ENCODE measurements around the gene ZFX.

ZFX gene

GRCh38 chrX:24201216-24201615, 51.7 kb downstream of the ZFX start:
- DNase-seq (ENCODE audit: low read depth, low spot score), result no peak

- DNase-seq (ENCODE audit: low read depth, low spot score), result no peak
These were observed 53.0 kb downstream of the ZFX start for GRCh38 chrX:24202465-24203031.

GRCh38 chrX:24203072-24203808, 53.7 kb downstream of the ZFX start:
- DNase-seq (ENCODE audit: low read depth, low spot score), result no peak

GRCh38 chrX:24204331-24204730, 54.8 kb downstream of the ZFX start:
- DNase-seq (ENCODE audit: low read depth, low spot score), result no peak

- no peak for DNase-seq (ENCODE audit: low read depth, low spot score)
These were observed 55.4 kb downstream of the ZFX start for GRCh38 chrX:24204958-24205357.

- DNase-seq (ENCODE audit: low read depth, low spot score), result no peak
These were observed 58.3 kb downstream of the ZFX start for GRCh38 chrX:24207826-24208225.

- DNase-seq (ENCODE audit: low read depth, low spot score), result no peak
These were observed 59.1 kb downstream of the ZFX start for GRCh38 chrX:24208496-24209240.

GRCh38 chrX:24210190-24210589, 60.7 kb downstream of the ZFX start:
- no peak for DNase-seq (ENCODE audit: low read depth, low spot score)

- no peak for DNase-seq (ENCODE audit: low read depth, low spot score)
These were observed 65.0 kb downstream of the ZFX start for GRCh38 chrX:24214568-24214967.

GRCh38 chrX:24215272-24215671, 65.7 kb downstream of the ZFX start:
- no peak for DNase-seq (ENCODE audit: low read depth, low spot score)

GRCh38 chrX:24216037-24216436, 66.5 kb downstream of the ZFX start:
- no peak for DNase-seq (ENCODE audit: low read depth, low spot score)

GRCh38 chrX:24216827-24217226, 67.3 kb downstream of the ZFX start:
- DNase-seq (ENCODE audit: low read depth, low spot score), result no peak

- no peak for DNase-seq (ENCODE audit: low read depth, low spot score)
These were observed 69.8 kb downstream of the ZFX start for GRCh38 chrX:24219320-24219719.

GRCh38 chrX:24221872-24222271, 72.3 kb downstream of the ZFX start:
- no peak for DNase-seq (ENCODE audit: low read depth, low spot score)

GRCh38 chrX:24225265-24225664, 75.7 kb downstream of the ZFX start:
- no peak for DNase-seq (ENCODE audit: low read depth, low spot score)

- no peak for DNase-seq (ENCODE audit: low read depth, low spot score)
These were observed 76.6 kb downstream of the ZFX start for GRCh38 chrX:24226176-24226575.

- DNase-seq (ENCODE audit: low read depth, low spot score), result no peak
These were observed 79.1 kb downstream of the ZFX start for GRCh38 chrX:24228596-24228995.

GRCh38 chrX:24229400-24229879, 79.9 kb downstream of the ZFX start:
- no peak for DNase-seq (ENCODE audit: low read depth, low spot score)

GRCh38 chrX:24229976-24230375, 80.4 kb downstream of the ZFX start:
- DNase-seq (ENCODE audit: low read depth, low spot score), result no peak

GRCh38 chrX:24231131-24231540, 81.6 kb downstream of the ZFX start:
- no peak for DNase-seq (ENCODE audit: low read depth, low spot score)

GRCh38 chrX:24231641-24232179, 82.2 kb downstream of the ZFX start:
- DNase-seq (ENCODE audit: low read depth, low spot score), result no peak

- no peak for DNase-seq (ENCODE audit: low read depth, low spot score)
These were observed 83.3 kb downstream of the ZFX start for GRCh38 chrX:24232796-24233195.

Data from iPS DF 19.7 (cell line).